HCT116 (cell line): Measurements from ENCODE around the gene C9orf152. TPM values are rescaled to one million over a fixed set of nuclear protein-coding genes. Genes with fewer than 3 reads are reported as not detected.

Experiments used
- ATF3 ChIP-seq: IDR thresholded peaks from 2 replicates; pipeline ENCODE4 v1.6.1; 2012
- CBX3 ChIP-seq: IDR thresholded peaks from 2 replicates; pipeline ENCODE4 v1.6.1; 2012; ENCODE audit warnings: low read depth
- CTCF ChIP-seq, 3 experiments: fragments of 200-600 bp in 1 of 3; sonication (generic) in 1 of 3; IDR thresholded peaks in 2 of 3; conservative IDR thresholded peaks in 1 of 3; 2 replicates each; pipeline ENCODE4 v1.5.1; 2012 to 2017; ENCODE audit warnings: low read depth in 2 of 3, low read length in 2 of 3, antibody characterized with exemption in 1 of 3, borderline replicate concordance in 1 of 3, control low read depth in 1 of 3, mild to moderate bottlenecking in 1 of 3, mixed read lengths in 1 of 3, mixed run types in 1 of 3, moderate library complexity in 1 of 3; ENCODE audit not compliant: insufficient read depth in 1 of 3
- ELF1 ChIP-seq: IDR thresholded peaks from 2 replicates; pipeline ENCODE4 v1.6.1; 2012; ENCODE audit warnings: low read depth, borderline replicate concordance
- EZH2phosphoT487 ChIP-seq: fragments of 200-600 bp; IDR thresholded peaks from 2 replicates; pipeline ENCODE4 v1.6.1; 2018; ENCODE audit warnings: antibody characterized with exemption, borderline replicate concordance
- FOSL1 ChIP-seq: IDR thresholded peaks from 2 replicates; pipeline ENCODE4 v1.6.1; 2012; ENCODE audit warnings: low read depth
- POLR2A ChIP-seq: IDR thresholded peaks from 2 replicates; pipeline ENCODE4 v1.7.0; 2011; ENCODE audit warnings: borderline replicate concordance; ENCODE audit not compliant: insufficient read depth, insufficient read length; ENCODE audit errors: extremely low read depth
- REST ChIP-seq: IDR thresholded peaks from 2 replicates; pipeline ENCODE4 v1.6.1; 2012; ENCODE audit warnings: low read depth
- SIN3A ChIP-seq: IDR thresholded peaks from 2 replicates; pipeline ENCODE4 v1.6.1; 2012; ENCODE audit warnings: low read depth
- SP1 ChIP-seq: IDR thresholded peaks from 2 replicates; pipeline ENCODE4 v1.6.1; 2012; ENCODE audit warnings: low read depth
- SRF ChIP-seq: IDR thresholded peaks from 2 replicates; pipeline ENCODE4 v1.6.1; 2012; ENCODE audit warnings: low read depth
- total RNA-seq: library from RNA; stranded (reverse); gene quantifications from one replicate; pipeline ENCODE4 v1.2.1, GENCODE V29; 2021; ENCODE audit not compliant: unreplicated experiment

C9orf152 gene
- total RNA-seq, 1 experiment from 2014 or later: not detected

- no peak for TF ChIP-seq REST
- TF ChIP-seq FOSL1: no peak
- no peak for TF ChIP-seq SP1
- TF ChIP-seq CBX3: no peak
- no peak for TF ChIP-seq EZH2phosphoT487
- no peak for TF ChIP-seq CTCF (IDR thresholded peaks at IDR 0.05 in 2 of 3, conservative IDR thresholded peaks at IDR 0.05 in 1 of 3; ENCODE audit: borderline replicate concordance in 1 of 3, insufficient read depth in 1 of 3, low read depth in 2 of 3, low read length in 2 of 3)
- no peak for TF ChIP-seq POLR2A
- TF ChIP-seq SRF: no peak
- TF ChIP-seq ATF3: no peak
- TF ChIP-seq ELF1: no peak
- TF ChIP-seq SIN3A: no peak
- TF ChIP-seq, all 23 proteins: peak for 0
Measured at GRCh38 chr9:110246214-110246613, 38.3 kb upstream of the C9orf152 start (continued).
